H9 (cell line): ENCODE data around the gene ANKRD65. TPM values are rescaled to one million over a fixed set of nuclear protein-coding genes. Genes with fewer than 3 reads are reported as not detected.
A peak's percentile ranks its signal among the peaks of the same experiment; 100 is the strongest.

Experiments
- DNase-seq: peaks from one replicate; pipeline ENCODE4 v3.0.0-alpha.2; 2017
- H2AFZ ChIP-seq: one replicate; pipeline ENCODE4 v1.6.1; 2013; ENCODE audit warnings: mild to moderate bottlenecking, low read length, control low read depth, moderate library complexity
- H2AK5ac ChIP-seq: 2 replicates; pipeline ENCODE4 v1.6.1; 2013; ENCODE audit warnings: low read length, control low read depth, mixed read lengths; ENCODE audit not compliant: insufficient read length
- H2BK120ac ChIP-seq: one replicate; pipeline ENCODE4 v1.6.1; 2013; ENCODE audit warnings: low read depth, mild to moderate bottlenecking, low read length, control low read depth, inconsistent platforms; ENCODE audit not compliant: poor library complexity, severe bottlenecking
- H2BK12ac ChIP-seq: 2 replicates; pipeline ENCODE4 v1.6.1; 2013; ENCODE audit warnings: low read length, control low read depth, mixed read lengths, low read depth; ENCODE audit not compliant: insufficient read length
- H2BK15ac ChIP-seq: 2 replicates; pipeline ENCODE4 v1.6.1; 2013; ENCODE audit warnings: low read depth, low read length, control low read depth
- H2BK20ac ChIP-seq: one replicate; pipeline ENCODE4 v1.6.1; 2013; ENCODE audit warnings: low read depth, mild to moderate bottlenecking, low read length, control low read depth, inconsistent platforms; ENCODE audit not compliant: poor library complexity, severe bottlenecking
- H2BK5ac ChIP-seq: 2 replicates; pipeline ENCODE4 v1.6.1; 2013; ENCODE audit warnings: low read length, control low read depth, mixed read lengths; ENCODE audit not compliant: insufficient read length
- H3K14ac ChIP-seq: 2 replicates; pipeline ENCODE4 v1.6.1; 2013; ENCODE audit warnings: low read length, control low read depth; ENCODE audit not compliant: insufficient read depth
- H3K18ac ChIP-seq: 2 replicates; pipeline ENCODE4 v1.6.1; 2013; ENCODE audit warnings: low read depth, mild to moderate bottlenecking, mixed read lengths, low read length, control low read depth; ENCODE audit not compliant: insufficient read length
- H3K23ac ChIP-seq: 2 replicates; pipeline ENCODE4 v1.6.1; 2013; ENCODE audit warnings: low read length, control low read depth, mixed read lengths, low read depth; ENCODE audit not compliant: insufficient read length
- H3K23me2 ChIP-seq: 2 replicates; pipeline ENCODE4 v1.6.1; 2013; ENCODE audit warnings: low read depth, mild to moderate bottlenecking, mixed read lengths, low read length, control low read depth; ENCODE audit not compliant: insufficient read length, poor library complexity, severe bottlenecking
- H3K27ac ChIP-seq: 2 replicates; pipeline ENCODE4 v1.5.1; 2013; ENCODE audit warnings: low read length, control low read depth, mixed read lengths, low read depth; ENCODE audit not compliant: insufficient read length
- H3K27me3 ChIP-seq: 2 replicates; pipeline ENCODE4 v1.6.1; 2013; ENCODE audit warnings: low read length, control low read depth, inconsistent platforms; ENCODE audit not compliant: insufficient read depth
- H3K4ac ChIP-seq: 2 replicates; pipeline ENCODE4 v1.6.1; 2013; ENCODE audit warnings: low read depth, mild to moderate bottlenecking, control low read depth, inconsistent platforms, low read length, moderate library complexity
- H3K4me1 ChIP-seq: 2 replicates; pipeline ENCODE4 v1.6.1; 2013; ENCODE audit warnings: low read length, control low read depth, inconsistent platforms; ENCODE audit not compliant: insufficient read depth
- H3K4me2 ChIP-seq: 2 replicates; pipeline ENCODE4 v1.6.1; 2013; ENCODE audit warnings: low read length, control low read depth, mixed read lengths; ENCODE audit not compliant: insufficient read length, insufficient read depth
- H3K56ac ChIP-seq: 2 replicates; pipeline ENCODE4 v1.6.1; 2013; ENCODE audit warnings: low read depth, mild to moderate bottlenecking, mixed read lengths, low read length, control low read depth; ENCODE audit not compliant: insufficient read length
- H3K79me1 ChIP-seq: 2 replicates; pipeline ENCODE4 v1.6.1; 2013; ENCODE audit warnings: low read depth, mild to moderate bottlenecking, moderate library complexity, low read length, control low read depth, inconsistent platforms; ENCODE audit not compliant: insufficient read depth, poor library complexity, severe bottlenecking
- H3K79me2 ChIP-seq: 2 replicates; pipeline ENCODE4 v1.6.1; 2013; ENCODE audit warnings: low read length, control low read depth, inconsistent platforms; ENCODE audit not compliant: insufficient read depth
- H3K9ac ChIP-seq: 2 replicates; pipeline ENCODE4 v1.6.1; 2013; ENCODE audit warnings: low read length, control low read depth, mixed read lengths; ENCODE audit not compliant: insufficient read length; ENCODE audit errors: extremely low read depth
- H3K9me3 ChIP-seq: one replicate; pipeline ENCODE4 v1.6.1; 2013; ENCODE audit warnings: low read depth, low read length, inconsistent platforms; ENCODE audit not compliant: control insufficient read depth
- H3T11ph ChIP-seq: one replicate; pipeline ENCODE4 v1.6.1; 2013; ENCODE audit warnings: mild to moderate bottlenecking, low read length, control low read depth, inconsistent platforms
- H4K20me1 ChIP-seq: one replicate; pipeline ENCODE4 v1.6.1; 2013; ENCODE audit not compliant: control insufficient read depth, insufficient read length, insufficient read depth
- H4K5ac ChIP-seq: 2 replicates; pipeline ENCODE4 v1.6.1; 2013; ENCODE audit warnings: low read depth, mild to moderate bottlenecking, mixed read lengths, low read length, control low read depth; ENCODE audit not compliant: insufficient read length
- H4K8ac ChIP-seq: replicated peaks from 2 replicates; pipeline ENCODE4 v1.6.1; 2013; ENCODE audit warnings: low read length, control low read depth, mixed read lengths, low read depth; ENCODE audit not compliant: insufficient read length
- H4K91ac ChIP-seq: 2 replicates; pipeline ENCODE4 v1.6.1; 2013; ENCODE audit warnings: low read depth, mild to moderate bottlenecking, moderate library complexity, mixed read lengths, low read length, control low read depth; ENCODE audit not compliant: insufficient read length
- H3K27ac Mint-ChIP-seq, 3 experiments: 2 replicates in 2 of 3; 3 replicates in 1 of 3; pipeline ENCODE4 v1.8.0; 2020 to 2021; ENCODE audit warnings: mixed read lengths in 3 of 3, mild to moderate bottlenecking in 1 of 3, moderate library complexity in 1 of 3
- H3K27me3 Mint-ChIP-seq: 2 replicates; pipeline ENCODE4 v1.8.0; 2021; ENCODE audit warnings: low read depth, mild to moderate bottlenecking, moderate library complexity, mixed read lengths
- H3K36me3 Mint-ChIP-seq, 3 experiments: 2 replicates in 2 of 3; 3 replicates in 1 of 3; pipeline ENCODE4 v1.8.0; 2020 to 2021; ENCODE audit warnings: low read depth in 3 of 3, mixed read lengths in 3 of 3; ENCODE audit not compliant: insufficient read depth in 1 of 3
- H3K4me1 Mint-ChIP-seq, 2 experiments: 2 replicates each; pipeline ENCODE4 v1.8.0; 2020; ENCODE audit warnings: mixed read lengths in 2 of 2
- H3K4me3 Mint-ChIP-seq, 2 experiments: 2 replicates in 1 of 2; 3 replicates in 1 of 2; pipeline ENCODE4 v1.8.0; 2020 to 2021; ENCODE audit warnings: mild to moderate bottlenecking in 2 of 2, mixed read lengths in 2 of 2, moderate library complexity in 1 of 2
- H3K9me3 Mint-ChIP-seq, 2 experiments: 2 replicates in 1 of 2; 3 replicates in 1 of 2; pipeline ENCODE4 v1.8.0; 2020; ENCODE audit warnings: mild to moderate bottlenecking in 2 of 2, mixed read lengths in 2 of 2, moderate library complexity in 1 of 2
- CTCF ChIP-seq: fragments of 200-600 bp; sonication (generic); conservative IDR thresholded peaks from 3 replicates; pipeline ENCODE4 v1.8.0; 2021; ENCODE audit warnings: antibody characterized with exemption, mild to moderate bottlenecking
- WGBS: extraction: QIAGEN DNeasy Blood & Tissue Kit; methylation state at CpG from one replicate; pipeline ENCODE4 v1.1.7; 2013; ENCODE audit warnings: missing lambda C conversion rate, low lambda C conversion rate, mixed read lengths; ENCODE audit not compliant: insufficient read length; ENCODE audit errors: extremely low coverage; 5-methylcytosine and 5-hydroxymethylcytosine counted together
- total RNA-seq: library from RNA; stranded (reverse); gene quantifications from 2 replicates; pipeline ENCODE4 v1.2.1, GENCODE V29; 2021

ANKRD65 gene
- total RNA-seq, 1 experiment from 2014 or later: 3.1 TPM

GRCh38 chr1:1435911-1436629, 15.0 kb upstream of the ANKRD65 start:
- H3K27me3 ChIP-seq: no peaks in the 10 kb centered on the region
- Mint-ChIP-seq H3K36me3 (peaks cover 0 to 4% (median 3%) of the 10 kb centered on the region in 3 experiments; a peak in 4 of 7 replicates), H3K4me1 (peaks cover 26 to 37% of the 10 kb centered on the region in 2 experiments), H3K4me3 (peak overlapping the region; percentile 78 to 87), H3K27me3 (no peaks in the 10 kb centered on the region), H3K9me3 (no peaks in the 10 kb centered on the region), H3K27ac (no peak overlapping the region)
- no peak overlapping the region for H3K23ac ChIP-seq
- H4K8ac ChIP-seq: no peak overlapping the region
- WGBS: no CpG with 5 or more reads among the region's 40 CpGs
- no peak overlapping the region for H3T11ph ChIP-seq
- H3K4me1 ChIP-seq: peaks cover 2% of the 10 kb centered on the region; the same call in 1 of the 2 replicates
- no peak overlapping the region for H3K18ac ChIP-seq
- no peak overlapping the region for H2BK20ac ChIP-seq
- no peaks in the 10 kb centered on the region for H4K20me1 ChIP-seq
- no peak overlapping the region for H2BK12ac ChIP-seq
- H2BK15ac ChIP-seq: no peak overlapping the region
- no peak overlapping the region for H3K56ac ChIP-seq
- no peak overlapping the region for H3K27ac ChIP-seq
- H2BK120ac ChIP-seq: no peak overlapping the region
- no peak overlapping the region for H4K91ac ChIP-seq
- no peaks in the 10 kb centered on the region for H3K9me3 ChIP-seq
- no peak overlapping the region for H3K4ac ChIP-seq
- H4K5ac ChIP-seq: no peak overlapping the region
- peak overlapping the region; percentile 45 for H3K4me2 ChIP-seq
- H2AK5ac ChIP-seq: no peak overlapping the region
- no peak for DNase-seq
- no peaks in the 10 kb centered on the region for H3K79me1 ChIP-seq
- H3K23me2 ChIP-seq: peaks cover 10% of the 10 kb centered on the region
- H2BK5ac ChIP-seq: no peak overlapping the region
- TF ChIP-seq CTCF: no peak
- H3K14ac ChIP-seq: no peak overlapping the region
- H3K79me2 ChIP-seq: peaks cover 2% of the 10 kb centered on the region; the same call in 1 of the 2 replicates
- H3K9ac ChIP-seq: peak overlapping the region; percentile 25
- H2AFZ ChIP-seq: no peak overlapping the region
